SIG-M5 treated with dmso at 0.1 percent for 504 hours (cell line): Measurements from ENCODE around the gene LARGE1.

Experiments used
- DNase-seq: peaks from one replicate; lab custom pipeline; 2025; ENCODE audit not compliant: unreplicated experiment; lab: John Stamatoyannopoulos, UW

Gene LARGE1

DNA sequence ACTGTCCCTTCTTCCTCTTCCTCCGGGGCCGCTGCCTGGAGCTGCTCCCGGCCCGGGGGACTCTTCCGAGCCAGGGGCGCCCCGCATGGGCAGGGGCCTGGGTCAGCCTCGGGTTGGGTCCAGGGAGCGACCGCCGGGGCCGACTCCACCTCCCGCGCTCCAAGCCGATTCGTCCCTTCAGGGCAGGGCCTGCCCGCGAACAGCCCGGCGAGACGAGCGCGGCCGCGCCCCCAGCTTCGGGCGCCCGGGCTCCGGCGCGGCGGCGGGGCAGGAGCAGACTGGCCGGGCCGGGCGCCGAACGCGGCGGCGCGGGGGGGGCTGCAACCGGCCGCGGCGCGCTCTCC is at the start of gene LARGE1:
Gene LARGE1 (minus strand): TSS at position 280 of the 344 bp plus-strand sequence.
- DNase-seq: no peak

DNA sequence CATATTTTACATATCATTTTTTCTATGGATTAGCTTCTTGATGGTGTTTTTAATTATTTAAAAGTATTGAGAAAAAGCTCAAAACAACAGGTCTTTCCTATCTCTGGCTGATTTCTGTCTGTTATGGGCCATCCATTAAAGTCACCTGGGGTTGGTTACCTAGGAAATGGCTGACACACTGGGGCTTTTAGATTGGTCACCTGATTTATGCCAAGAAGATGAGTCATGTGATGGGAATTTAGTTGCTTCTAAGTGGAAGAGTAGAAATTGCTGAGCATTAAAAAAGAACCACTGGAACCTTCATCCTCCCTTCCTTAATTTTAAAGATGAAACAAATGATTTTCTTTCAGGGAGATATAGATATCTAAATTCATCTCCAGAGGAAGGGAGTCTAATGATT is 48.8 kb upstream of the LARGE1 start:
- DNase-seq: no peak

DNA sequence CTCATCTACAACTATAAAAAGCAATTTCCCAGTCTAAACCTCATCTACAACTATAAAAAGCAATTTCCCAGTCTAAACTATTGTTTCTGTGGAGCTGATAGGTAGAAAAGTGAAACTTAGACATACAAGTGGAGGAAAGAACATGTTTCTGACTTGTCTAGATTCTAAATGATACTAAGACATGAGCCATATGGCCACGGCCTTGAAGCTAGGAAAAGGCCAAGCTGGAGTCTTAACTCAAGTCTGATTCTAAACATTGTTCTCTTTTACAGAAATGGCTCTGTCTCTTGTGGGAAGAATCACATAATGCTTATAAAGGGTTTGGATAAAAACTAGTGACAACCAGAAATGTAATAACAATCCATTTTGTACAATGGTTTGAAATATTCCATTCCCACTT is 43.8 kb upstream of the LARGE1 start:
- DNase-seq: no peak

DNA sequence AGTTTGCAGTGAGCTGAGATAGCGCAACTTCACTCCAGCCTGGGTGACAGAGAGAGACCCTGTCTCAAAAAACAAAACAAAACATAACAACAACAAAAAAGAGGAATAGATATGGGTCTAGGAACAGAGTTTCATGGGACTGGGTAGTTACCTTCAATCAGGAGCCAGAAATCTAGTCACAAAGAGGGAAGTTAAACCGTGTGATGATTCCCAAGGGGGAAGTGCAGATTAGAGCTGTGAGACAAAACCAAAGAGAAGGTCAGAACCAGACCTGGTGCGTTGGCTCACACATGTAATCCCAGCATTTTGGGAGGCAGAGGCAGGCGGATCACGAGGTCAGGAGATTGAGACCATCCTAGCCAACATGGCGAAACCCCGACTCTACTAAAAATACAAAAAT is 42.1 kb upstream of the LARGE1 start:
- no peak for DNase-seq

DNA sequence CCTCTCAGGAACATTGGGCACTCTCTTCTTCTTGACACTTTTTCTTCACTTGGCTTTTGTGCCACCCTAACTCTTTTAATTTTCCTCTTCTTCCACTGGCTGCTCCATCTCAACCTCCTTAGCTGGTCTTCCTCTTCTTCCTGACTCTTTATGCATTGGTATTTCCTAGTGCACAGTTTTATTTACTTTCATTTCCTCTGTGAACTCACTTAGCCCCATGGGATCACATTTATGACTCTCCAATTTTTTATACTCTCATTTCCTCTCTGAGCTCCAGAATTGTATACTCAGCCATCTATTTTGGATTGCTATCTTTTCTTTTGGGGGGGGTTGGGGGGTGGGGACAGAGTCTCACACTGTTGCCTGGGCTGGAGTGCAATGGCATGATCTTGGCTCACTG is 38.5 kb upstream of the LARGE1 start:
- no peak for DNase-seq

GRCh38 chr22:33957086-33957485 is 36.8 kb upstream of the LARGE1 start:
- DNase-seq: no peak

GRCh38 chr22:33952776-33953175 is 32.5 kb upstream of the LARGE1 start:
- DNase-seq: no peak

DNA sequence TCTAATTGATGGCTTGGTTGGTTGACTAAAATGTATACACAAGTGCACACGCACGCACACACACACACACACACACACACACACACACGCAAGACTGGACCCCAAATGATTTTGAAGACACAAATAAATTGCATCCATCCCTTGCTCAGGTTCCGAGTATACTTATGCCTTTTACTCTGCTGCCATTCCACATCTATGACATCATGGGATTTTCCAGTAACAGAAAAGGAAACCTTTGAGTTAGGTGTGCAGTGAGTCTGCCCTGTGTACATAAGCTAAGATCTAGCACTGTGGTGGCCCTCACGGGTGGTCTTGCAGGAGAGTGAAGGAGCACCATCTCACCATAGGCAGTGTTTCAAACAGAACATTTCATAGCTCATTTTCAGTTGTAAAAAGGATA is 20.5 kb upstream of the LARGE1 start:
- no peak for DNase-seq

DNA sequence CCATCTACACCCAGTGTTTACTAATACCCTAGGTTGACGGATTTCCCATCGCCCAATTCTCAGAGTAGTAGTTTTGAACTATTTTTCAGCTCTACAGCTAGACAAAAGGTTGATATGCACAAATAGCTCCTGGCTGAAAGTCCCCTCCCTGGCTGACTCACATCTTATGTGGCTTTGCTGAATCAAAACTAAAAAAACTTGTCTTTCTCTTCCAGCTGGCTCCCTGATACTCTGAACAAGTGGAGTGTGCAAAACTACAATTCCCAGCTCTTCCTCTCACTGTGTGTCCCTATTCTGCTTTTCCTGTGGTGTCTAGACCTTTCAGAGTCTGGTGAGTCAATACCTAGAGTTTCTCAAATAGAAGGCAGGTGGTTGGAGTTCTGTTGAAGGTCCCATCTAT is 12.7 kb upstream of the LARGE1 start:
- DNase-seq: no peak

DNA sequence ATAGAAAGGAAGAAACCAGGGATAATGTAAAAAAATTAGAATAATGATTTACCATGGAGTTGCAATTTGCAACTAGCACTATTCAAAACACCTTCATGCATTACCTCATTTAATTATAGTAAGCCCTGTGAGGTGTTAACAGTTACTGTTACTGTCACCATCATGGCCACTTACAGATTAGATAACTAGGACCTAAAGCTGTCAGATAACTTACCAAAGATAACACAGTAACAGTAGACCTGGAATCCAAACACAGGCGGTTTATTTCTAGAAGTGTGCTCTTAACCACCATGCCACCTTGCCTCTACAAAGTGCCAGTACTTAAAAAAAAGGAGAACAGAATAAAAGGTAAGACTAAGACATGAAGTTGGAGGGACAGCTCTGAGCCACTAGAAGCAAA is 11.1 kb upstream of the LARGE1 start:
- DNase-seq: no peak

DNA sequence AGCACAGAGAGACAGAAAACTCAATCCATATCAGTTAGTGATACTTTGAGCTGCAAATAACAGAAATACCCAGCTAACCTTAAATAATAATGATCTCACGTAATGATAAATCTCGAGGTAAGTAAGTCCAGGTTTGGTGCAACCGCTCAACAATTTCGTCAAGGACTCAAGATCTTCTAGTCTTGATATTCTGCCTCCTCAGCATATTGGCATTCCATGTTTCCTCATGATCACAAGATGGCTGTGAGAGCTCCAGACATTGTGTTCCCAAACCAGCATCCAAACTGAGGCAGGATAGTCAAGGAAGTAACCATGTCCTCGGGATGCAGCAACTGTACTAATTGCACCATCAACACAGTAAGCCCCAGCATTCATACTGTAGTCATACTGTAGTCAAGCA is 7.5 kb upstream of the LARGE1 start:
- no peak for DNase-seq

DNA sequence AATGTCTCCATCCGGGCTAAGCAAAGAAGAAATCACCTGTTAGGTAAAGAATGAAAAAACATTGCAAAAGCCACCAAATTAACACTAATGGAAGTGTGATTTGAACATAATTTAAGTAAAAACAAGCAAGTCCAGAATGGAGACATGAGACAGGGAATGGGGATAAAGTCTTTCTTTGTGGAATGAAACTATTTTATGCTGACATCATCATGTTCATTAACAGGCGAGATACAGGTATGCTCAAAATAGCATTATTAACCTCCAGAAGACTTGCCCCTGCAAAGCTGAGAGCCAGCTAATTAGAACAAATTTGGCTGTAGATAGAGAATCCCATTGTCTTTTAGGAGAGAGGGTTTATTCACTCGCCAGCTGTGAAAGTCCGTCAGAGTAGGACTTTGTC is 4.9 kb upstream of the LARGE1 start:
- no peak for DNase-seq

GRCh38 chr22:33923660-33924246 is 3.5 kb upstream of the LARGE1 start:
- DNase-seq: peak; percentile 73

- no peak for DNase-seq
Measured at GRCh38 chr22:33923033-33923432, 2.8 kb upstream of the LARGE1 start.

DNA sequence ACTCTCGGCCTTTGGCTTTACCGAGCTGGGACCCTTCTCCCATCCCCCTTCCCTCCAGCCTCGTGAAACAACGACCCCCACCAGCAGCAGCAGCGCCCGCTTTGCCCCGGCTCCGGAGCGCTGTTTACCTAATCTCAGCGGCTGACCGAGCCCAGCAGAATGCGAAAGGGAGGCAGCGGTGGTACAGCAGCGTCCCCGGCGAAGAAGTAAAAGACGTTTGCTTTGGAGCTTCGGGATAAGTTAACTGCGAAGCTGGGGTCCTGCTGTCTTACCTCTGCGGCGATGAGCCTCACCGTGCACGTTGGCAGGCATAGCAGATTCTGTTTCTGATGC is 2.0 kb upstream of the LARGE1 start:
- no peak for DNase-seq

- no peak for DNase-seq
Measured at GRCh38 chr22:33921525-33922348, 1.5 kb upstream of the LARGE1 start.

GRCh38 chr22:33920927-33921524 is 750 bp upstream of the LARGE1 start:
- DNase-seq: peak; percentile 79

- DNase-seq: no peak
Measured at GRCh38 chr22:33919391-33920196, 682 bp downstream of the LARGE1 start.

- no peak for DNase-seq
Measured at GRCh38 chr22:33918676-33919365, 1.5 kb downstream of the LARGE1 start.

DNA sequence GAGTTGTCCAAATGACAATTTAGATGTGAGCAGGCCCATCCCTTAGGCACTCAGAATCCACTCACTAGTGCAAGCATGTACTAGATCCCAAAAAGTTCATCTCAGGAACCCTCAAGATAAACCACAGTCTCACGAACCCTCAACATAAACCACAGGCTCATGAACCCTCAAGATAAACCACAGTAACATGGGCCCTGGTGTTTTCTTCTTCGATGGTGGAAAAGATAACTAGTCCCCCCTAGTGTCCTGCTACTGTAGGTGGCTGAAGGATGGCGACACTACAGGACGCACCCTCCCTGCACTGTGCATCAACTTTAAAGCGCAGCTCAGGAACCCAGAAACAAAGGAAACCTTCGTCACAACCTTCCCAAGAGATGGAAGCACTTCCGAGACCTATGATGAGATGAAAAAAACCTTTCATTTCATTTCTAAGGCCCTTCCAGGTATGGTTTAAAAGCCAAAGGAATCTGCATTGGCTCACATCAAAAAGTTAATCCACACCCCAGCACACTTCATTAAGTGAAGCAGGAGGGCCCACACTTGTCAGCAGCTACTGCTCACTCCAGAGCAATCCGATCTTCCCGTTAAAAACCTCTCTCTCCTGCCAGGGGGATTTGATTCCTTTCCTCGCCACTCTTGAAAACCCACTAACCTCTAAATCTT is 2.4 kb downstream of the LARGE1 start:
- no peak for DNase-seq

GRCh38 chr22:33914699-33915098 is 5.6 kb downstream of the LARGE1 start:
- DNase-seq: no peak
